GM19239 (cell line): ENCODE measurements around the gene OSBPL1A.

Experiments used
- DNase-seq: peaks from one replicate; pipeline ENCODE4 v3.0.0; 2011; ENCODE audit warnings: low spot score; ENCODE audit not compliant: insufficient read length
- FAIRE-seq: peaks from 2 replicates; lab custom pipeline; 2011; peaks lifted over from hg19 to GRCh38; lab: Jason Lieb, UNC

The OSBPL1A gene

GRCh38 chr18:24397694-24398368, at the start of gene OSBPL1A:
Gene OSBPL1A, minus strand, starts transcription at chr18:24397824. Its CDS starts 20,291 bp downstream, at chr18:24377533.
- DNase-seq: peak; percentile 36

GRCh38 chr18:24446953-24447538, 49.4 kb upstream of the OSBPL1A start:
- FAIRE-seq: peak; percentile 47

More at GRCh38 chr18:24397694-24398368, at the start of gene OSBPL1A:
- no peak for FAIRE-seq

GRCh38 chr18:24446453-24446852, 48.8 kb upstream of the OSBPL1A start:
- DNase-seq (no peak), FAIRE-seq (no peak)

More at GRCh38 chr18:24446953-24447538, 49.4 kb upstream of the OSBPL1A start:
- no peak for DNase-seq

- no peak for DNase-seq
These were observed 46.2 kb upstream of the OSBPL1A start for GRCh38 chr18:24443870-24444269.

GRCh38 chr18:24436939-24437338, 39.3 kb upstream of the OSBPL1A start:
- FAIRE-seq (no peak), DNase-seq (no peak)

More at GRCh38 chr18:24443870-24444269, 46.2 kb upstream of the OSBPL1A start:
- FAIRE-seq: peak; percentile 75

GRCh38 chr18:24432618-24433017, 35.0 kb upstream of the OSBPL1A start:
- DNase-seq (no peak), FAIRE-seq (no peak)

- DNase-seq (no peak), FAIRE-seq (no peak)
These were observed 31.6 kb upstream of the OSBPL1A start for GRCh38 chr18:24429188-24429587.

- FAIRE-seq: no peak
- no peak for DNase-seq
These were observed 31.1 kb upstream of the OSBPL1A start for GRCh38 chr18:24428709-24429108.

GRCh38 chr18:24427484-24427883, 29.9 kb upstream of the OSBPL1A start:
- FAIRE-seq (no peak), DNase-seq (no peak)

- FAIRE-seq (peak; percentile 56), DNase-seq (peak; percentile 75)
These were observed 29.0 kb upstream of the OSBPL1A start, which contains the start of gene IMPACT for GRCh38 chr18:24426398-24427294. Gene IMPACT, plus strand, starts transcription at chr18:24426670. Its CDS starts 87 bp downstream, at chr18:24426757.

GRCh38 chr18:24426073-24426397, 28.4 kb upstream of the OSBPL1A start:
- no peak for FAIRE-seq
- no peak for DNase-seq

- FAIRE-seq (no peak), DNase-seq (no peak)
These were observed 24.2 kb upstream of the OSBPL1A start for GRCh38 chr18:24421831-24422230.

- FAIRE-seq (no peak), DNase-seq (no peak)
These were observed 22.9 kb upstream of the OSBPL1A start for GRCh38 chr18:24420551-24420950.

- DNase-seq (no peak), FAIRE-seq (no peak)
These were observed 19.9 kb upstream of the OSBPL1A start for GRCh38 chr18:24417480-24417879.

- DNase-seq: no peak
These were observed 16.9 kb upstream of the OSBPL1A start for GRCh38 chr18:24414349-24415003.

GRCh38 chr18:24413148-24413547, 15.5 kb upstream of the OSBPL1A start:
- DNase-seq (no peak), FAIRE-seq (no peak)

More at GRCh38 chr18:24414349-24415003, 16.9 kb upstream of the OSBPL1A start:
- FAIRE-seq: no peak

GRCh38 chr18:24408496-24408895, 10.9 kb upstream of the OSBPL1A start:
- DNase-seq (no peak), FAIRE-seq (no peak)

- DNase-seq: no peak
- FAIRE-seq: no peak
These were observed 7.0 kb upstream of the OSBPL1A start for GRCh38 chr18:24404591-24404990.

- DNase-seq (no peak), FAIRE-seq (no peak)
These were observed 5.5 kb upstream of the OSBPL1A start for GRCh38 chr18:24403076-24403475.

GRCh38 chr18:24402209-24402785, 4.7 kb upstream of the OSBPL1A start:
- DNase-seq (no peak), FAIRE-seq (no peak)
